ENCODE measurements around the gene DIO3.

DIO3 gene

GRCh38 chr14:101559624-101560533 lies 1.4 kb upstream of the DIO3 start:
- TF ChIP-seq, protein P1, sequence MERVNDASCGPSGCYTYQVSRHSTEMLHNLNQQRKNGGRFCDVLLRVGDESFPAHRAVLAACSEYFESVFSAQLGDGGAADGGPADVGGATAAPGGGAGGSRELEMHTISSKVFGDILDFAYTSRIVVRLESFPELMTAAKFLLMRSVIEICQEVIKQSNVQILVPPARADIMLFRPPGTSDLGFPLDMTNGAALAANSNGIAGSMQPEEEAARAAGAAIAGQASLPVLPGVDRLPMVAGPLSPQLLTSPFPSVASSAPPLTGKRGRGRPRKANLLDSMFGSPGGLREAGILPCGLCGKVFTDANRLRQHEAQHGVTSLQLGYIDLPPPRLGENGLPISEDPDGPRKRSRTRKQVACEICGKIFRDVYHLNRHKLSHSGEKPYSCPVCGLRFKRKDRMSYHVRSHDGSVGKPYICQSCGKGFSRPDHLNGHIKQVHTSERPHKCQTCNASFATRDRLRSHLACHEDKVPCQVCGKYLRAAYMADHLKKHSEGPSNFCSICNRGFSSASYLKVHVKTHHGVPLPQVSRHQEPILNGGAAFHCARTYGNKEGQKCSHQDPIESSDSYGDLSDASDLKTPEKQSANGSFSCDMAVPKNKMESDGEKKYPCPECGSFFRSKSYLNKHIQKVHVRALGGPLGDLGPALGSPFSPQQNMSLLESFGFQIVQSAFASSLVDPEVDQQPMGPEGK (CRISPR knock-in tag; IDR thresholded peaks at IDR 0.05; ENCODE audit: borderline replicate concordance): no peak
- TF ChIP-seq TCF4 (CRISPR knock-in tag; IDR thresholded peaks at IDR 0.05; ENCODE audit: borderline replicate concordance) (no peak), PPARA (CRISPR knock-in tag; IDR thresholded peaks at IDR 0.05; ENCODE audit: borderline replicate concordance) (no peak), ZNF8 (CRISPR knock-in tag; IDR thresholded peaks at IDR 0.05) (no peak), CSRNP3 (CRISPR knock-in tag; IDR thresholded peaks at IDR 0.05) (no peak), OSR1 (CRISPR knock-in tag; IDR thresholded peaks at IDR 0.05) (no peak), BACH2 (CRISPR knock-in tag; IDR thresholded peaks at IDR 0.05; ENCODE audit: borderline replicate concordance) (no peak), GLIS3 (CRISPR knock-in tag; IDR thresholded peaks at IDR 0.05) (no peak), ESRRG (CRISPR knock-in tag; IDR thresholded peaks at IDR 0.05) (no peak), CSDC2 (CRISPR knock-in tag; IDR thresholded peaks at IDR 0.05) (no peak)
- TF ChIP-seq, protein P2, sequence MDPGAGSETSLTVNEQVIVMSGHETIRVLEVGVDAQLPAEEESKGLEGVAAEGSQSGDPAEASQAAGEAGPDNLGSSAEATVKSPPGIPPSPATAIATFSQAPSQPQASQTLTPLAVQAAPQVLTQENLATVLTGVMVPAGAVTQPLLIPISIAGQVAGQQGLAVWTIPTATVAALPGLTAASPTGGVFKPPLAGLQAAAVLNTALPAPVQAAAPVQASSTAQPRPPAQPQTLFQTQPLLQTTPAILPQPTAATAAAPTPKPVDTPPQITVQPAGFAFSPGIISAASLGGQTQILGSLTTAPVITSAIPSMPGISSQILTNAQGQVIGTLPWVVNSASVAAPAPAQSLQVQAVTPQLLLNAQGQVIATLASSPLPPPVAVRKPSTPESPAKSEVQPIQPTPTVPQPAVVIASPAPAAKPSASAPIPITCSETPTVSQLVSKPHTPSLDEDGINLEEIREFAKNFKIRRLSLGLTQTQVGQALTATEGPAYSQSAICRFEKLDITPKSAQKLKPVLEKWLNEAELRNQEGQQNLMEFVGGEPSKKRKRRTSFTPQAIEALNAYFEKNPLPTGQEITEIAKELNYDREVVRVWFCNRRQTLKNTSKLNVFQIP (CRISPR knock-in tag; IDR thresholded peaks at IDR 0.05; ENCODE audit: borderline replicate concordance, low read depth): no peak
- no peak; the same call in 2 of the 3 replicates for ATAC-seq

GRCh38 chr14:101560534-101561113 lies 671 bp upstream of the DIO3 start:
- no peak for ATAC-seq
- TF ChIP-seq ZNF70 (CRISPR knock-in tag; IDR thresholded peaks at IDR 0.05) (no peak), CREB5 (CRISPR knock-in tag; IDR thresholded peaks at IDR 0.05; ENCODE audit: low read depth) (no peak), ESRRG (CRISPR knock-in tag; IDR thresholded peaks at IDR 0.05) (no peak), ZFP30 (CRISPR knock-in tag; IDR thresholded peaks at IDR 0.05) (no peak)

- ATAC-seq: no peak
- TF ChIP-seq CSRNP3 (CRISPR knock-in tag; IDR thresholded peaks at IDR 0.05) (no peak), CREB5 (CRISPR knock-in tag; IDR thresholded peaks at IDR 0.05; ENCODE audit: low read depth) (no peak), OSR1 (CRISPR knock-in tag; IDR thresholded peaks at IDR 0.05) (no peak), SNAI2 (CRISPR knock-in tag; IDR thresholded peaks at IDR 0.05) (no peak), ARNTL (CRISPR knock-in tag; IDR thresholded peaks at IDR 0.05; ENCODE audit: borderline replicate concordance, low read depth) (no peak), ZFP30 (CRISPR knock-in tag; IDR thresholded peaks at IDR 0.05) (no peak), ZC3H10 (CRISPR knock-in tag; IDR thresholded peaks at IDR 0.05) (no peak)
Measured at GRCh38 chr14:101561897-101562490, 699 bp downstream of the DIO3 start.

Data from SK-N-SH treated with all-trans-retinoic acid at 6 μM for 48 hours (cell line).